H9 (cell line): ENCODE measurements around the gene TSGA10IP. TPM values are rescaled to one million over a fixed set of nuclear protein-coding genes. Genes with fewer than 3 reads are reported as not detected.

Source experiments
- DNase-seq: peaks from one replicate; pipeline ENCODE4 v3.0.0-alpha.2; 2017
- H2AFZ ChIP-seq: one replicate; pipeline ENCODE4 v1.6.1; 2013; ENCODE audit warnings: mild to moderate bottlenecking, low read length, control low read depth, moderate library complexity
- H2AK5ac ChIP-seq: 2 replicates; pipeline ENCODE4 v1.6.1; 2013; ENCODE audit warnings: low read length, control low read depth, mixed read lengths; ENCODE audit not compliant: insufficient read length
- H2BK120ac ChIP-seq: one replicate; pipeline ENCODE4 v1.6.1; 2013; ENCODE audit warnings: low read depth, mild to moderate bottlenecking, low read length, control low read depth, inconsistent platforms; ENCODE audit not compliant: poor library complexity, severe bottlenecking
- H2BK12ac ChIP-seq: 2 replicates; pipeline ENCODE4 v1.6.1; 2013; ENCODE audit warnings: low read length, control low read depth, mixed read lengths, low read depth; ENCODE audit not compliant: insufficient read length
- H2BK15ac ChIP-seq: 2 replicates; pipeline ENCODE4 v1.6.1; 2013; ENCODE audit warnings: low read depth, low read length, control low read depth
- H2BK20ac ChIP-seq: one replicate; pipeline ENCODE4 v1.6.1; 2013; ENCODE audit warnings: low read depth, mild to moderate bottlenecking, low read length, control low read depth, inconsistent platforms; ENCODE audit not compliant: poor library complexity, severe bottlenecking
- H2BK5ac ChIP-seq: 2 replicates; pipeline ENCODE4 v1.6.1; 2013; ENCODE audit warnings: low read length, control low read depth, mixed read lengths; ENCODE audit not compliant: insufficient read length
- H3K14ac ChIP-seq: 2 replicates; pipeline ENCODE4 v1.6.1; 2013; ENCODE audit warnings: low read length, control low read depth; ENCODE audit not compliant: insufficient read depth
- H3K18ac ChIP-seq: 2 replicates; pipeline ENCODE4 v1.6.1; 2013; ENCODE audit warnings: low read depth, mild to moderate bottlenecking, mixed read lengths, low read length, control low read depth; ENCODE audit not compliant: insufficient read length
- H3K23ac ChIP-seq: 2 replicates; pipeline ENCODE4 v1.6.1; 2013; ENCODE audit warnings: low read length, control low read depth, mixed read lengths, low read depth; ENCODE audit not compliant: insufficient read length
- H3K23me2 ChIP-seq: 2 replicates; pipeline ENCODE4 v1.6.1; 2013; ENCODE audit warnings: low read depth, mild to moderate bottlenecking, mixed read lengths, low read length, control low read depth; ENCODE audit not compliant: insufficient read length, poor library complexity, severe bottlenecking
- H3K27ac ChIP-seq: 2 replicates; pipeline ENCODE4 v1.5.1; 2013; ENCODE audit warnings: low read length, control low read depth, mixed read lengths, low read depth; ENCODE audit not compliant: insufficient read length
- H3K27me3 ChIP-seq: 2 replicates; pipeline ENCODE4 v1.6.1; 2013; ENCODE audit warnings: low read length, control low read depth, inconsistent platforms; ENCODE audit not compliant: insufficient read depth
- H3K4ac ChIP-seq: 2 replicates; pipeline ENCODE4 v1.6.1; 2013; ENCODE audit warnings: low read depth, mild to moderate bottlenecking, control low read depth, inconsistent platforms, low read length, moderate library complexity
- H3K4me1 ChIP-seq: 2 replicates; pipeline ENCODE4 v1.6.1; 2013; ENCODE audit warnings: low read length, control low read depth, inconsistent platforms; ENCODE audit not compliant: insufficient read depth
- H3K4me2 ChIP-seq: 2 replicates; pipeline ENCODE4 v1.6.1; 2013; ENCODE audit warnings: low read length, control low read depth, mixed read lengths; ENCODE audit not compliant: insufficient read length, insufficient read depth
- H3K56ac ChIP-seq: 2 replicates; pipeline ENCODE4 v1.6.1; 2013; ENCODE audit warnings: low read depth, mild to moderate bottlenecking, mixed read lengths, low read length, control low read depth; ENCODE audit not compliant: insufficient read length
- H3K79me1 ChIP-seq: 2 replicates; pipeline ENCODE4 v1.6.1; 2013; ENCODE audit warnings: low read depth, mild to moderate bottlenecking, moderate library complexity, low read length, control low read depth, inconsistent platforms; ENCODE audit not compliant: insufficient read depth, poor library complexity, severe bottlenecking
- H3K79me2 ChIP-seq: 2 replicates; pipeline ENCODE4 v1.6.1; 2013; ENCODE audit warnings: low read length, control low read depth, inconsistent platforms; ENCODE audit not compliant: insufficient read depth
- H3K9ac ChIP-seq: 2 replicates; pipeline ENCODE4 v1.6.1; 2013; ENCODE audit warnings: low read length, control low read depth, mixed read lengths; ENCODE audit not compliant: insufficient read length; ENCODE audit errors: extremely low read depth
- H3K9me3 ChIP-seq: one replicate; pipeline ENCODE4 v1.6.1; 2013; ENCODE audit warnings: low read depth, low read length, inconsistent platforms; ENCODE audit not compliant: control insufficient read depth
- H3T11ph ChIP-seq: one replicate; pipeline ENCODE4 v1.6.1; 2013; ENCODE audit warnings: mild to moderate bottlenecking, low read length, control low read depth, inconsistent platforms
- H4K20me1 ChIP-seq: one replicate; pipeline ENCODE4 v1.6.1; 2013; ENCODE audit not compliant: control insufficient read depth, insufficient read length, insufficient read depth
- H4K5ac ChIP-seq: 2 replicates; pipeline ENCODE4 v1.6.1; 2013; ENCODE audit warnings: low read depth, mild to moderate bottlenecking, mixed read lengths, low read length, control low read depth; ENCODE audit not compliant: insufficient read length
- H4K8ac ChIP-seq: replicated peaks from 2 replicates; pipeline ENCODE4 v1.6.1; 2013; ENCODE audit warnings: low read length, control low read depth, mixed read lengths, low read depth; ENCODE audit not compliant: insufficient read length
- H4K91ac ChIP-seq: 2 replicates; pipeline ENCODE4 v1.6.1; 2013; ENCODE audit warnings: low read depth, mild to moderate bottlenecking, moderate library complexity, mixed read lengths, low read length, control low read depth; ENCODE audit not compliant: insufficient read length
- H3K27ac Mint-ChIP-seq, 3 experiments: 2 replicates in 2 of 3; 3 replicates in 1 of 3; pipeline ENCODE4 v1.8.0; 2020 to 2021; ENCODE audit warnings: mixed read lengths in 3 of 3, mild to moderate bottlenecking in 1 of 3, moderate library complexity in 1 of 3
- H3K27me3 Mint-ChIP-seq: 2 replicates; pipeline ENCODE4 v1.8.0; 2021; ENCODE audit warnings: low read depth, mild to moderate bottlenecking, moderate library complexity, mixed read lengths
- H3K36me3 Mint-ChIP-seq, 3 experiments: 2 replicates in 2 of 3; 3 replicates in 1 of 3; pipeline ENCODE4 v1.8.0; 2020 to 2021; ENCODE audit warnings: low read depth in 3 of 3, mixed read lengths in 3 of 3; ENCODE audit not compliant: insufficient read depth in 1 of 3
- H3K4me1 Mint-ChIP-seq, 2 experiments: 2 replicates each; pipeline ENCODE4 v1.8.0; 2020; ENCODE audit warnings: mixed read lengths in 2 of 2
- H3K4me3 Mint-ChIP-seq, 2 experiments: 2 replicates in 1 of 2; 3 replicates in 1 of 2; pipeline ENCODE4 v1.8.0; 2020 to 2021; ENCODE audit warnings: mild to moderate bottlenecking in 2 of 2, mixed read lengths in 2 of 2, moderate library complexity in 1 of 2
- H3K9me3 Mint-ChIP-seq, 2 experiments: 2 replicates in 1 of 2; 3 replicates in 1 of 2; pipeline ENCODE4 v1.8.0; 2020; ENCODE audit warnings: mild to moderate bottlenecking in 2 of 2, mixed read lengths in 2 of 2, moderate library complexity in 1 of 2
- WGBS: extraction: QIAGEN DNeasy Blood & Tissue Kit; methylation state at CpG from one replicate; pipeline ENCODE4 v1.1.7; 2013; ENCODE audit warnings: missing lambda C conversion rate, low lambda C conversion rate, mixed read lengths; ENCODE audit not compliant: insufficient read length; ENCODE audit errors: extremely low coverage; 5-methylcytosine and 5-hydroxymethylcytosine counted together
- total RNA-seq: library from RNA; stranded (reverse); gene quantifications from 2 replicates; pipeline ENCODE4 v1.2.1, GENCODE V29; 2021
- TF ChIP-seq, protein P1 (sequence below): fragments of 200-600 bp; sonication (generic); conservative IDR thresholded peaks from 3 replicates; pipeline ENCODE4 v1.8.0; 2021; ENCODE audit warnings: antibody characterized with exemption, mild to moderate bottlenecking

Gene TSGA10IP
- total RNA-seq, 1 experiment from 2014 or later: 2.2 TPM

DNA sequence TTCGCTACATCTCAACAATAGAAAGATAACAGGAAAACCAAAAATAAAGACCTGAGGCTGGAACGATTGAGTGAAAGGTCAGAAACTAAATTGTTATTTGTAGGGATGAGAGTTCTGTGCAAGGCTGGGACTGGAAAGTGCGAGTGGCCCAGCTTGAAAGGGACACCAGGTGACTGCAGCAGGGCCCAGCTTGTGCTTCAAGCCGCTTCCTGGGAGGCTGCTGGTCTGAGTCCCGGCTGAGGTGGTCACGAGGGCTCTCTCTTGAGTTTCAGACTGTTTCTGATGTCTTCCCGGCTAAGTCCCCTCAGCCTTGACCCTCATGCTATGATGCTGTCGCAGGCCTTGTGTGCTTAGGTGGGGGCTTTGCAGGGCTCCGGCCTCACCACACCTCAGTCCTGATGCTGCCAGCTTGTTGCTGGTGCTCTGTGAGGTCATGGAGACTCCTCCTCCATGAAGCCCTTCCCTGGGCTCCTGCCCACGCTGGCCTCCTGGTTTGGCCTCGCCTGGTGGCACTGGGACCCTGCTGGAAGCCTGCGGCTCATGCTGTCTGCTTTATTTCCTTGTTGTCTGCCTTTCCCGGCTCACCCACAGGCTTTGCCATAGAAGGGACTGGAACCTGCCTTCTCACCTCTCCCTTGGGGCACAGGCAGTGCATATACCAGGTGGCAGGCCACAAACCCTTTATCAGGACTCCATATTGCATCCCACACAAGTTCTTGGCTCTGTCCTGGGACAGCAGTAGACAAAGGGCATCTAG lies 61.0 kb downstream of the TSGA10IP start:
- Histone ChIP-seq H3K4ac (no peak overlapping the region), H2BK5ac (no peak overlapping the region), H4K5ac (no peak overlapping the region), H3K23ac (no peak overlapping the region), H3K56ac (no peak overlapping the region), H3K9me3 (no peaks in the 10 kb centered on the region), H3K79me1 (no peaks in the 10 kb centered on the region), H2BK15ac (no peak overlapping the region), H3K79me2 (peaks cover 5% of the 10 kb centered on the region; the same call in 1 of the 2 replicates), H3K9ac (no peak overlapping the region), H3K23me2 (peaks cover 12% of the 10 kb centered on the region), H4K91ac (no peak overlapping the region), H4K20me1 (no peaks in the 10 kb centered on the region), H2AFZ (no peak overlapping the region), H3K27me3 (peaks cover 1% of the 10 kb centered on the region; the same call in 1 of the 2 replicates), H3K4me2 (no peak overlapping the region), H2BK120ac (no peak overlapping the region), H2AK5ac (no peak overlapping the region), H3T11ph (no peak overlapping the region), H3K4me1 (no peaks in the 10 kb centered on the region), H3K18ac (no peak overlapping the region), H2BK20ac (no peak overlapping the region), H4K8ac (no peak overlapping the region), H2BK12ac (no peak overlapping the region), H3K14ac (no peak overlapping the region; the same call in 1 of the 2 replicates), H3K27ac (no peak overlapping the region)
- no peak for DNase-seq
- TF ChIP-seq, protein P1, sequence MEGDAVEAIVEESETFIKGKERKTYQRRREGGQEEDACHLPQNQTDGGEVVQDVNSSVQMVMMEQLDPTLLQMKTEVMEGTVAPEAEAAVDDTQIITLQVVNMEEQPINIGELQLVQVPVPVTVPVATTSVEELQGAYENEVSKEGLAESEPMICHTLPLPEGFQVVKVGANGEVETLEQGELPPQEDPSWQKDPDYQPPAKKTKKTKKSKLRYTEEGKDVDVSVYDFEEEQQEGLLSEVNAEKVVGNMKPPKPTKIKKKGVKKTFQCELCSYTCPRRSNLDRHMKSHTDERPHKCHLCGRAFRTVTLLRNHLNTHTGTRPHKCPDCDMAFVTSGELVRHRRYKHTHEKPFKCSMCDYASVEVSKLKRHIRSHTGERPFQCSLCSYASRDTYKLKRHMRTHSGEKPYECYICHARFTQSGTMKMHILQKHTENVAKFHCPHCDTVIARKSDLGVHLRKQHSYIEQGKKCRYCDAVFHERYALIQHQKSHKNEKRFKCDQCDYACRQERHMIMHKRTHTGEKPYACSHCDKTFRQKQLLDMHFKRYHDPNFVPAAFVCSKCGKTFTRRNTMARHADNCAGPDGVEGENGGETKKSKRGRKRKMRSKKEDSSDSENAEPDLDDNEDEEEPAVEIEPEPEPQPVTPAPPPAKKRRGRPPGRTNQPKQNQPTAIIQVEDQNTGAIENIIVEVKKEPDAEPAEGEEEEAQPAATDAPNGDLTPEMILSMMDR: no peak
- Mint-ChIP-seq H3K27me3 (no peaks in the 10 kb centered on the region; the same call in 1 of the 2 replicates), H3K4me3 (peak overlapping the region in 1 of 2 experiments; percentile 38; a peak in 1 of 5 replicates), H3K36me3 (peaks cover 12 to 33% (median 23%) of the 10 kb centered on the region in 3 experiments), H3K27ac (peak overlapping the region; percentile 65 to 91 (median 84); a peak in 5 of 7 replicates), H3K4me1 (peaks cover 24 to 37% of the 10 kb centered on the region in 2 experiments), H3K9me3 (no peaks in the 10 kb centered on the region)
- no CpG with 5 or more reads among the region's 13 CpGs for WGBS
